Kidney tubule cell (primary cell): Measurements from ENCODE around the gene LMF1.
"Not testable (repeated sequence)": the region's sequence is repeated elsewhere in the genome, so short reads cannot be mapped to it uniquely, and the experiment has no call there.

Experiments
- DNase-seq: peaks from one replicate; pipeline ENCODE4 v3.0.0-alpha.2; 2018; ENCODE audit warnings: low spot score

The LMF1 gene

GRCh38 chr16:970386-970765, 408 bp downstream of the LMF1 start:
- no peak for DNase-seq

DNA sequence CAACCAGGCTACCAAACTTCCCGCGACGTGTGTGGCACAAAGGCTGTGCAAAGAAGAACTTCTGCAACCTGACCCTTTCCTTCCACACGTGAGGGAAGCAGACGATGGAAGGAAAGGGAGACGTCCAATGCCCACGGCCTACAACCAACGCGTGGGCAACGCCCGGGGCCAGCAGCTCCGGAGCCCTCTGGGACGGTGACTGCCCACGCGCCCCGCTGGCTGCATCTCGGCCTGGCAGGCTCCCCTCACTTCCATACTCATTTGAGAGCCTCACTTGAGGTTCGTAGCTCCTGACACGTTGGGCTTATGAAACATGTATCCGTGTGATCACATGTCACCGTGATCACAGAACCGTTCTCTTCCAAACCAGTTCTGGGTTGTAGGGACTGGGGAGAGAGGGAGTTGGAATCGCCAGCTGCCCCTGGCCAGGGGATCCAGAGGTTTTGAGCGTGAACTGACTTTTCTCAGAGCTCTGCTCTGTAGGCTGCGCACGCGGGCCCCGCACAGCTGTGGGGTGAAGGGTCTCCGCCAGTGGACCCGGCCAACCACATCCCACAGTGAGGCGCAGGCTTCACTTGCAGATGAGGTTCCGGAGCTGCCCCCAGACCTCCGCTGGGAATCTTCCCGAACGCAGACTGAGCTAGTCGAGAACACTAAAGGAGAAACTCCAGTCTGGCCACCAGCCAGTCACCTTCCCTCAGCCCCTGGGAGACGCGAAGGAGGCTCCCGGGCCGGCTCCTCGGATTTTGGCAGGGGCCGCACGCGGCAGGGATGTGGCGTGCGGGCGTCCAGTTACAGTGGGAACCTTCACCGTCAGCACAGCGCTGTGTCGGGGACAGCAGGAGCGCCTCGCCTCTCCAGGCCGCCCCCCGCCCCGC, 1.0 kb downstream of the LMF1 start:
- DNase-seq, result peak; percentile 23

DNA sequence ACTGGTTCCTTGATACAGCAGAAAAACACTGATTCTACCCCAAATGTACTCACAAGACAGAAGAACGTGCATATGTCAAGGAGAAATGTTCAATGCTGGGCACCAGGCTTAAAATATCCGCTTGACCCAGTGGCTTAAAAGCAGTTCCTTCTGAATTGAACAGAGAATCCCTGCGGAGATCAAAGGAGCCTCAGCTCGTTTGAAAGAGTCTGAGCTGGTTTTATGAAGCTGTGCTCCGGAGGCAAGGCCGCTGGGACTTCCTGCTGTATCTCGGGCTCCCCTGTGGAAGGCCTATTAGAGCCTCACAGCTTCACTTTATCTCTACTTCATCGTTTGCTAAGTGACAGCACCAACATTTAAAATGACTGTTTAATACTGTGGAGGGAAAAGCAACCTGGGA, 2.2 kb downstream of the LMF1 start:
- DNase-seq, result no peak

DNA sequence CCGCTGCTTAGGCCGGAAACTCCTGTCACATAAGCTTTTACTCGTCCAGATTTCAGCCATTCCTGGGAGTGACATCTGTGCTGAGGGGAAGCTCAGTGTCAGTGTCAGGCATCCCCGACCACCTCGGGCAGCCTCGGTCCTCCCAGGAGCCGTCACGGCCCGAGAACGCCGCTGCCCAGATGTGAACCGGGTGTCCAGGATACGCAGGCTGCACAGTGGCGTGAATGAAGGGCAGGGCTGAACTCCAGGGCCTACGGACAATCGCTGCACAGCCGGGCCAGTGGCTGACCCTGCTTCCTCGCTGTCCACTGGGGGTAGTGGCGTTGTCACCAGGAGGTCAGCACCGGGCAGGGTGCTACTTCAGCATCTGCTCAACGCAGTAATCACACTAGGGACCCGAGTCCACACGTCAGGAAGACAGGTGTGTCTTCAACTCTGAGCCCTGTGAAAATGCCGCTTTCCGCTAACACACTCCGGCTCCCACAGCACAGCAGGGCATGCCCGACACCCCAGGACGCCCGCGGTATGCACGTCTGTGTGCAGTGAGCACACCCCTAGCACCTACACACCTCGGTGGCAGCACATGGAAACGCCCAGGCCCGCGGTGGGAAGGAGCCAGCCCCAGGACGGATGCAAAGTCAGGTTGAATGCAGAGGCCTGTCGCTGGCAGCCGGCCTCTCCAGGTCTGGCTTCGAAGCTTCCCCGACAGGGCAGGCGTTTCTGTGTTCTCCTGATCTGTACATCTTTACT, 3.1 kb downstream of the LMF1 start:
- no peak for DNase-seq

DNA sequence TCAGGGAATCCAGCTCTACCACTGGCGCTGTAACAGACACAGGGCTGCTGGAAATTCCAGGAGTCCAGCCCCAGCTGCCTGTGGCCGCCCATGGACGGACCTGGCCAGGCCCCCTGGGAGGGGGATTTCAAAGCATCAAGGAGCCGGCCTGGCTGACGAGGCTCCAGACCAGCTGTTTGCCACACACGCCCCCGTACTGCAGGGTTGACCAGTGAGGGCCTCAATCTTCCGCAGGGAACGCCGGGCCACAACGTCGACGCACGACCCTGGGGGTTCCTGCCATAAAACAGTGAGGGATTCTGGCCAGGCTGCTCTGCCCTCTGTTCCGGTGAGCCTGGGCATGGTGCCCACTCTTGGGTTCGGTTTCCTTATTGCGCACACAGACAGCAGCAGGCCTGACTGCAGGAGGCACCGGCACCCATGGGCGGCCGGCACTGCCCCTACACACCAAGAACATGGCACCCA, 3.7 kb downstream of the LMF1 start:
- DNase-seq, result no peak

DNA sequence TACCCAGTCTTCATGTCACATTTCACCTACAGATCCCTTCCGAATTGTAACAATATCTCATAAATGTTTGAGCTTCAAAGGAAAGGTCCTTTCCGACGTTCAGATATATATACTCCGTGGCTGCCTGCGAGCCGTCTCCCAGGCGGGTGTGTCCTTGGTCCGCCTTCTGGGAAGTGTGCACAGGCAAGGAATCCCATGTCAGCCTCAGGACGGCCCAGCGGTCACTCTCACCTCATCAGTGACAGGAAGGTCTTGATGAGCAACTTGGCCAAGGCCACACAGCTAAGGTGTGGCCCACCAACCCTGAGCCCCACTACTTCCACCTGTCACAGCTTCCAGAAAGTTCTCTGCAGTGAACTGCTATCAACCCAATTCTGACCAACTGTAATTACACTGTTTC, 4.3 kb downstream of the LMF1 start:
- DNase-seq, result no peak

DNA sequence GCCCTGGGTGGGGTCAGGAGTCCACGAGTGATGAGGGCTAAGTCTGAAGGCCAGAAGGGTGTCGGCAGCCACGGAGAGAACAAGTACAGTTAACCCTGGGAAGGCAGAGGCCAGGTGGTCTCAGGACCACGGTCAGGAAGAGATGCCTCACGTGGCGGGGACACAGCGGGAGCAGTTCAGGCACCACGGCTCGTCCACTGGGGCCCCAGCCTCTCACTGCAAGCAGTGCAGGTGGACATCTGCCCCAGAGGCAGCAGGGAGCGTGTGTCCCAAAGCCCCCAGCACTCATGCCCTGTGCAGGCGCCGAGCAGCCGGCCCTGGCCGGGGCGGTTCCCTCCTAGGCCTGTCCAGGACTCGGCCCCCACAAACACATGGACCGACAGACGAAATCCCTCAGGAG, 4.7 kb downstream of the LMF1 start:
- DNase-seq, result no peak

- no peak for DNase-seq
Observed at GRCh38 chr16:965487-965886, 5.3 kb downstream of the LMF1 start.

GRCh38 chr16:965036-965395, 5.8 kb downstream of the LMF1 start:
- DNase-seq, result no peak

GRCh38 chr16:964356-965035, 6.3 kb downstream of the LMF1 start:
- no peak for DNase-seq

DNA sequence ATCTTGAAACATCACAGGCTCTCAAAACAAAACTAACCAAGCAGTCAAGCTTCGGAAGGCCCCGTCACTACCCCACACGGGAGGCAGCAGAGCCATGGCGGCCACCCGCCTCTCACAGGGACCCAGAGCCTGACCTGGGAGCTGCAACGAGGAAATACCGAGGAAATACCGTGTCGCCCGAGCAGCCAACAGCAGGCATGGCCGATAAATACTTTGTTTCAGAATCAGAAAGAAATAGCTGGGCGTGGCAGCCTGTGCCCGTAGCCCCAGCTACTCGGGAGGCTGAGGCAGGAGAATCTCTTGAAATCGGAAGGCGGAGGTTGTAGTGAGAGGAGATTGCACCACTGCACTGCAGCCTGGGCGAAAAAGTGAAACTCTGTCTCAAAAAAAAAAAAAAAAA, 6.9 kb downstream of the LMF1 start:
- DNase-seq, result no peak

DNA sequence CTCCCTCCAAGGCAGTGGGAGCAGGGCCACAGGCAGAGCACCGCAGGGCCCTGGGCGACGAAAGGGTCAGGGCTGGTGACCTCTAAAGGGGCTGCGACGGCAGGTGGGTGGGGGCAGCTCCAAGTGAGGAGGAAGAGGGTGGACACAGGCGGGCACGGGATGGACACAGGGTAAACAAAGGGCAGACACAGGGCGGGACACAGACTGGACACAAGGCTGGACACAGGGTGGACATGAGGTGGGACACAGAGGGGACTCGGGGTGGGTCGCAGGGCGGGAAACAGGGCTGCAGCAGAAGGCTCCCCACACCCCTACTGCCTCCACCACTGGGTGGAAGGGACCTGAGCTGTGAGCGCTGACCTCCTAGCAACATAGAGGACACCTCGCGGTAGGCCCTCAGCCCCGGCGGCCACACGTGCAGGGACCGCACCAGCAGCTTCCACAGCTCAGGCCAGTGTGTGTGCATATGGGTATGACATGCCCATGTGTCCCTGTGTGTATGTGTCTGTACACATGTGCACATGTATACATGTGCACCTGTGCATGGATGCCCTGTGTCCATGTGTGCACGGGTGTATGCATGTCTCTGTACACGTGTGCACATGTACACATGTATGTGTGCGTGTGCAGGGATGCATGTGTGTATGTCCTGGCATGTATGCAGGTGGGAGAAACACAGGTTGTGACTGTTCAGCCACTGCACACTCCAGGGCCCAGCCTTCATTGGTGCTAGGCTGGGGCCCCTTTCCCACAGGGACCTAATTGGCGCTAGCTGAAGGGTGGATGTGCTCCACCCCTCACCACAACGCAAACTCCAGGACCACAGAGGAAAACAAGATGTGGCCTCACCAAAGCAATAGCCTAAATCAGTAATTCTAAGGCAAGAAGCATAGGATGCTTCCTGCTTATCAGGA, 7.6 kb downstream of the LMF1 start:
- no peak for DNase-seq

DNA sequence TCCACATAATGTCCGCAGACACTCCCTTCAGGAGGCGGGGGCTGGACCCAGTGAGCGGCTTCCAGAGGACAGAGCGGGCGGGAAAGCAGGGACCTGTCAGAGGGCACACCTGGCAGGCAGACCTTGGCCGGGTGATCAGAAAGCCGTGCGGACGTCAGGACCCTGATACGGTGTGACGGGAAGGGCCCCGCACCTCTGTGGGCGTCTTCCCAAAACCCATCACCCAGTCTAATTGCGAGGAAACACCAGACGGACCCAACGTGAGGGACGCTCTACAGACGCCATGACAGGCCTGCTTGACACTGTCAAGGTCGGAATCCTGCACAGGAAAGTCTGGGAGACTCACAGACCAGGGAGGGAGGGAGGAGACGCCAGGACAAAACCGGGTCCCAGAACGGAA, 8.4 kb downstream of the LMF1 start:
- DNase-seq, result no peak

DNA sequence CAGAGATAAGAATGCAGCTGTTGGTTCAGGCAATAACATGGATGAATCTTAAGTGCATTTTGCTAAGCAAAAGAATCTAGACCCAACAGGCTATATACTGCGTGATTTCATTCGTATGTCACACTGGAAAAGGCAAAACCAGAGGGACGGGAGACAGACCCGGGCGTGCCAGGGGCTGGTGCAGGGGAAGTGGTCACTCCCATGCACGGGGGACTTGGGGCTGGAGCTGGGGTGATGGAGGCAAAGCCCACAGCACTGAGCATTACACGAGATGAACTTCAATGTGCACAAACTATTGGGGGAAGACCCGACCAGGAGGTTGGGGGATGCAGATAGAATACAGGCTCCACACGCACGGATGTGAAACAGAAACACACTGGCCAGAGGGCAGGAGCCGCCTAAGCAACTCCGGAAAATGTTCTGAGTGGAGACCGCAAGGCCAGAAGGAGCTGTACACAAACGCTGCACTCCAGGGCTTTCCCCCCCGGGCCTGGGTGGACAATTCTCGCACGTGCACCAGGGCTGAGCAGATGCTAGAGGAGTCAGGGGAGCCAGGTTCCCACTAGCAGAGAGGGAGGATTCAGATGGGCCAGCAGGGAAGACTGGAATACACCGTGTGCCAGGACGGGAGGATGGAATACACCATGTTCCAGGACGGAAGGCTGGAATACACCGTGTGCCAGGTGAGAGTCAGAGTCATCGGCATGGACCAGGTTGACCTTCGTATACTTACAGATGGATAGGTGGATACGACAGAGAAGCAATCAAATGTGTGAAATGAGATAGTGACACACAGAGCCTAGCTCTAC, 11.3 kb downstream of the LMF1 start:
- DNase-seq, result no peak

DNA sequence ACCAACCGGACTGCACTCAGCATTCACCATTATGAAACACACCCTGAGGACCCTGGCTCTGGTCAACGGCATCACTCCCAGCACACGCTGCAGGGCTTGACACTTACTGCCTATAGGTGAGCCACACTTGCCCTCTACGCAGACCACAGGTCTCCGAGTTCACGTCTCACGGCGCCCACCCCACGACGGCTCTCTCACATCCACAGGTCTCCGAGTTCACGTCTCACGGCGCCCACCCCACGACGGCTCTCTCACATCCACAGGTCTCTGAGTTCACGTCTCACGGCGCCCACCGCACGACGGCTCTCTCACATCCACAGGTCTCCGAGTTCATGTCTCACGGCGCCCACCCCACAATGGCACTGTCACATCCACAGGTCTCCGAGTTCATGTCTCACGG, 15.0 kb downstream of the LMF1 start:
- not testable (repeated sequence) for DNase-seq

DNA sequence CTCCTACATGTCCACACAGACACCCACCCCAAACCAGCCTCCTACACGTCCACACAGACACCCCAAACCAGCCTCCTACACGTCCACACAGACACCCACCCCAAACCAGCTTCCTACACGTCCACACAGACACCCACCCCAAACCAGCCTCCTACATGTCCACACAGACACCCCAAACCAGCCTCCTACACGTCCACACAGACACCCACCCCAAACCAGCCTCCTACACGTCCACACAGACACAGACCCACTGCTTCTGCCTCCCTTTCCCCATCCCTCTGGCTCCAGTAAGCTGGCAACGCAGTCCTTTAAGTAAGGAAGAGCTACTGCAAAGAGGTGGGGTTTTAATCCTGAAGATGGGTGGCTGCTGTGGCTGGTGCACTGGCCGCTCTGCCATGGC, 17.0 kb downstream of the LMF1 start:
- not testable (repeated sequence) for DNase-seq

- no peak for DNase-seq
Observed at GRCh38 chr16:952321-952720, 18.5 kb downstream of the LMF1 start.

DNA sequence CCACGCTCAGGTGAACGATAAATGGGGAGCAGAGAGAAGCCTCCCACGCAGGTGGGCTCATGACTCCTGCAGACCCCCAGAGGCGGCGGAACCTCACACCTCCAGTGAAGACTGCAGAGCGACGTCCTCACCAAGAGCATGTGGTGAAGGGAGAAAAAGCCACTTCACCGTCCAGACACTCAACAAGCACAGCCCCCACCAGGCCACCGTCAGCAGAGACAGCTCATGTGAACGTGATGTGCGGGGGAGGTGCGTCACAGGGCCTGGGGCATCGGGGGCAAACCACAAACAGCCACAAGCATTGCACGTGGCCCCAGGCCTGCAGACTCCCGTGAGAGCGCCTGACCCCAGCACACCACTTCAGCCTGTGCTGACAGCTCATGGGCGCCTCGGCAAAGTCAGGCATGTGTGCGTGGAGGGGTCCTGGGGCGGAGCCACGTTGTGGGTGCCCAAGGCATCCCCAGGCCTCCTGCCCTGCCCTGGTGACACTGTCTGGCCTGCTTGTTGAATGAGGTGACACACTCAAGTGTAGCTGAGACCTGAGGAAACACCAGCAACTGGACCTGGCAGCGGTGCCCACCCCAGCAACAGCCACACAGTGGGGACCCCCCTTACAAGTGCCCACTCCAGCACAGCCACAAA, 19.0 kb downstream of the LMF1 start:
- DNase-seq, result no peak

DNA sequence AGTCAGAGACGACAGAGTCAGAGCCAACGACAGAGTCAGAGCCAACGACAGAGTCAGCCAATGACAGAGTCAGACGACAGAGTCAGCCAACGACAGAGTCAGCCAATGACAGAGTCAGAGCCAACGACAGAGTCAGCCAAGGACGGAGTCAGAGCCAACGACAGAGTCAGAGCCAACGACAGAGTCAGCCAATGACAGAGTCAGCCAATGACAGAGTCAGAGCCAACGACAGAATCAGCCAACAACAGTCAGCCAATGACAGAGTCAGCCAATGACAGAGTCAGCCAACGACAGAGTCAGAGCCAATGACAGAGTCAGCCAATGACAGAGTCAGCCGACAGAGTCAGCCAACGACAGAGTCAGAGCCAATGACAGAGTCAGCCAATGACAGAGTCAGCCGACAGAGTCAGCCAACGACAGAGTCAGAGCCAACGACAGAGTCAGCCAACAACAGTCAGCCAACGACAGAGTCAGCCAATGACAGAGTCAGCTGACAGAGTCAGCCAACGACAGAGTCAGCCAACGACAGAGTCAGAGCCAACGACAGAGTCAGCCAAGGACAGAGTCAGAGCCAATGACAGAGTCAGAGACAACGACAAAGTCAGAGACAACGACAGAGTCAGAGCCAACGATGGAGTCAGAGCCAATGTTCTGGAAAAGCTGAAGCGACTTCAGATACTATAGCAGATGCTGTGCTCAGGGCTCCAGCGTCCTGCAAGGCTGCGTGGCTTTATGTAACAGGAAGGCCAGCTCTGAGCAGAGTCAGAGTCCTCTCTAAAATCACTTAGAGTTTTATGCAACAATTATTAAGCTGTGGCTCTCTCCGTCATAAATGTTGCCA, 19.8 kb downstream of the LMF1 start:
- DNase-seq, result not testable (repeated sequence)
